NOMO-1 treated with dmso at 0.1 percent for 144 hours (cell line): Measurements from ENCODE around the gene FAM8A1.

ENCODE experiments used
- DNase-seq: peaks from one replicate; lab custom pipeline; 2025; ENCODE audit not compliant: unreplicated experiment; lab: John Stamatoyannopoulos, UW

FAM8A1 gene

GRCh38 chr6:17600527-17601385, 654 bp downstream of the FAM8A1 start:
- peak; percentile 26 for DNase-seq

- no peak for DNase-seq
Measured at GRCh38 chr6:17601386-17601703, 1.2 kb downstream of the FAM8A1 start.

DNA sequence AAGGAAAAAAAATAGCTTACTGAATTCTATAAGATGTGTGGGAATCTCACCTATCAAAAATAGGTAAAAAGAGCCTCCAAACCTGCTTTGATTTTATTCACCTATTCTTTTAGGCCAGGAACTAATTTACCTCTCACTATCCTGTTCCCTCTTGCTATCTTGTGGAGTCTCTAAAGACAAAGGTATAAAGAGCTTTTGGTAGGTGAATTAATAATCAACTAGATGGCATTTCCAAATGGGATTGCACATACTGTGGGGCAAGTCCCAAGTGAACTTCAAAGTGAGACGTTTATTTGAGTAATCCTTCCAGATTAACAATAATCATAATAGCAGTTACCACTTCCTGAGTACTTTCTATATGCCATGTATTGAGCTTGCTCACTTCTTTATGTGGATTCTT, 2.8 kb downstream of the FAM8A1 start:
- no peak for DNase-seq

DNA sequence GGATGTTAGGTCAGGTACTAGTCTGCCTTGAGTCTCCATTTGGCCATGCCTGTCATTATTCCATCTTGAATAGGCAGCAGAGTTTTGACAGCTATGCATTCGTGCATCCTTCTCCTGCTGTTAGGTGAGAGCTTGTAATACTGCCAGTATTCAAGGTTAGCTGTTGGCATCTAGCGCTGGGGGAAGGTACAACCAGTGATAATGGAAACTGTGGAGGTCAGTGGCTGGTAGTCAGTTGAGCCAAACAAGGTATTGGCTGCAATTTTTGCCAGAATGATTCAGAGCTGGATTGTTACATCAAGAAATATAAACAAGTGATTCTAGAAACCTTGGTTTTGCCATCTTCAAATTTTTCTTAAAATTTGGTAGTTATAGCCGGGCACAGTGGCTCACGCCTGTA, 6.5 kb downstream of the FAM8A1 start:
- DNase-seq = no peak

GRCh38 chr6:17610835-17611234, 10.7 kb downstream of the FAM8A1 start:
- DNase-seq = no peak

GRCh38 chr6:17612048-17612447, 11.9 kb downstream of the FAM8A1 start:
- no peak for DNase-seq

GRCh38 chr6:17615794-17616193, 15.7 kb downstream of the FAM8A1 start:
- no peak for DNase-seq

DNA sequence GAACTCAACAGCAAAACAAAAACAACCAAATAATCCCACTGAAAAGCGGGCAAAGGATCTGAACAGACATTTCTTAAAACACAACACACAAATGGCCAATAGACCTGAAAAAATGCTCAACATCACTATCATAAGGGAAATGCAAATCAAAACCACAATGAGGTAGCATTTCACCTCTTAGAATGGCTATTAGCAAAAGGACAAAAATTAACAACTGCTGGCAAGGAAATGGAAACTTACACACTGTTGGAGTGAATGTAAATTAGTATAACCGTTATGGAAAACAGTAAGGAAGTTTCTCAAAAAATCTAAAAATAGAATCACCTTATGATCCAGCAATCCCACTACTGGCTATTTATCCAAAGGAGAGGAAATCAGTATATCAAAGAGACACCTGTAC, 20.9 kb downstream of the FAM8A1 start:
- DNase-seq = no peak

DNA sequence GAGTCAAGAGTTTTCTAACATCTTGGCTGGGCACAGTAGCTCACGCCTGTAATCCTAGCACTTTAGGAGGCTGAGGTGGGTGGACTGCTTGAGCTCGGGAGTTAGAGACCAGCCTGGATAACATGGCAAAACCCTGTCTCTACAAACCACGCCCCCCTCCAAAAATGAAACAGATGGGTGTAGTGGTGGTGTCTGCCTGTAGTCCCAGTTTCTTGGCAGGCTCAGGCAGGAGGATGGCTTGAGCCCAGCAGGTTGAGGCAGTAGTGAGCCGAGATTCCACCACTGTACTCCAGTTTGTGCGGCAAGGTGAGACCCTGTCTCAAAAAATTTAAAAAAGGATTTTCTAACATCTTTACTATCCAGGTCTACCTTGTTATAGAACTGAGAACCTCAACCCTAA, 22.0 kb downstream of the FAM8A1 start:
- no peak for DNase-seq

DNA sequence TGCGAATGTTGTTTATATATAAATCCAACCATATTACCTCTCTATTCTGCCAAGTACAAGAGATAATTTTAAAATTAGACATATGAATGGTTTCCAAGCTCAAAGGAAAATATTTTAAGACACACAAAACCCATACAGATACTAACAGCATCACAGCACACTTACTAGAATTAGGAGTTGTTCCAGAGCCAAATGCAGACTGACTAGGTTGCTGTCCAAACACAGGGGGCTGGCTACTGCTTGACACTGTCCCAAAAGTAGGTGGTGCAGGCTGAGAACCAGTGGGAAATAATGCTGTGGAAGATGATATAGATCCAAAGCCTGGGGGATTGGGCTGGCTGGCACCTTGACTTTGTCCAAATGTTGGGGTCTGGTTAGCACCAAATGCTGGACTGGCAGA, 24.3 kb downstream of the FAM8A1 start:
- no peak for DNase-seq

- no peak for DNase-seq
Measured at GRCh38 chr6:17628873-17629272, 28.8 kb downstream of the FAM8A1 start.

- no peak for DNase-seq
Measured at GRCh38 chr6:17629824-17630510, 29.9 kb downstream of the FAM8A1 start.

- no peak for DNase-seq
Measured at GRCh38 chr6:17630511-17631073, 30.5 kb downstream of the FAM8A1 start.

DNA sequence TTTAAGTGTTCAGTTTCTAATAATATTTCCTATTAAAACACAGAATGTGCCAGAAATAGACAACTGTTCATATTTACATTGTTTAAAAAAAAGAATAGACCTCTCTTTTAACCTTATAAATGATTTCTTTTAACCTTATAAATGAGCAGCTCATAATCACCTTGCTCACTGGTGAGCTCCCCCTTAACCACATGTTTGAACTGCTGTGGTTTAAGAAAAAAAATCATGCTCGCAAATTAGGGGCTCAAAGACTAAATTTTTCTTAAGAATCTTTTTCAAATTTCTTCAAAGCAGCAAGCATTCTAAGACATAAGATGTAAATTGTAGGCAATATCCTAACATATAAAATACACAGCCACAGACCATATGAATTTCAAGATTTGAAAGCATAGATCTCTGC, 32.8 kb downstream of the FAM8A1 start:
- DNase-seq = no peak

DNA sequence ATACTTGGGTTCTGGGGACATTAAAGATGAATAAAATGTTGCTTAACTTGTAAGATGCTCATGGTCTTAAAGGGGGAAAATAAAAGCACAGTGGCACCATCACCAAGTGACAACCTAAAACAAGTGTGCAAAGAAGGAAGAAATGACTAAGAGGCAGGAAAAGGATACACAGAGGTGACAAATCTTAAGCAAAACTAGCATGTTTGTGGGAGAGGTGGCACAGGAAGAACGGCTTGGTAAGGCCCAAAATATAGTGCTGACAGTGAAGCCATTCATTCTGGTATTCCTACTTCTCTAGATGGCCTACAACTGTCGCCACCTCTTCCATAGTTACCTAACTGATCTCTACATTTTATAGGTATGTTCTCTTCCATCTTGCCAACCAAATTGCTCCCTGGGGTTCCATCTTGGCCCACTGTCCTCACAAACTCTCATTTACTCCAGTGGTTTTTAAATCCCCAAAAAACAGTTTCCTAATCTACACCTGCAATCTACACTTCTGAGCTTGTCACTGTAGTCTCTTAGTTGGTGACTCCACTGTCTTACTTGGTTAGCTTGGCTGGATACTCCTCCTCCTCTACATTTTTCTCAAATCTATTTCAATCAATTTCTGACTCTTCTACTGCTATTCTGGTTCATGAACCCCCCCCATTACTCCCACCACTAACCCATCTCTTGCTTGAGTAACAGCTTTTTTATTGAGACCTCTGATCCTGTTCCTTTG, 33.5 kb downstream of the FAM8A1 start:
- DNase-seq = no peak

GRCh38 chr6:17635568-17635967, 35.5 kb downstream of the FAM8A1 start:
- no peak for DNase-seq

DNA sequence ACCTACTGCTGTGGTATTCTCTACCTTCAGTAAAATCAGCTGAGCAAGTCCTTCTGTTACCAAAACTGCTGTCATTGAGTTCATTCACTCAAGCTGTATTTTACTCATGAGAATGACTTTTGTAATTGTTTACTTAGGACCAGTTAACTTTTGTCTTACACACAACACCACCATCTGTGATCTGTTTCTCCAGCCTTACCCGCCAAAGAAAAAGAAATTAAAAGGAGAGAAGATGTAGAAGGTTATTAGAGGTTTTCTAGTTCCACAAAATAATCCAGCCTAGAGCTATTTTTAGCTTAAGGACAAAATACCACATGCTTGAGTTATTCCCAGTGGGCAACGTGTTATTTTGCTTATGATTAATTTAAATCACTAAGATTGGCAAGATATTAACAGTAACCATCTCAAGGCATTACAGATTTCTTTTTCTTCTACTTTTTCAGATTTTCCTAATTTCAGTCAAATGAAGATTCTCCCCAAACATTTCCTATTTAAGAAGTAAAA, 38.2 kb downstream of the FAM8A1 start:
- DNase-seq = no peak

- no peak for DNase-seq
Measured at GRCh38 chr6:17640477-17640917, 40.4 kb downstream of the FAM8A1 start.

- DNase-seq = no peak
Measured at GRCh38 chr6:17648745-17649144, 48.6 kb downstream of the FAM8A1 start.

DNA sequence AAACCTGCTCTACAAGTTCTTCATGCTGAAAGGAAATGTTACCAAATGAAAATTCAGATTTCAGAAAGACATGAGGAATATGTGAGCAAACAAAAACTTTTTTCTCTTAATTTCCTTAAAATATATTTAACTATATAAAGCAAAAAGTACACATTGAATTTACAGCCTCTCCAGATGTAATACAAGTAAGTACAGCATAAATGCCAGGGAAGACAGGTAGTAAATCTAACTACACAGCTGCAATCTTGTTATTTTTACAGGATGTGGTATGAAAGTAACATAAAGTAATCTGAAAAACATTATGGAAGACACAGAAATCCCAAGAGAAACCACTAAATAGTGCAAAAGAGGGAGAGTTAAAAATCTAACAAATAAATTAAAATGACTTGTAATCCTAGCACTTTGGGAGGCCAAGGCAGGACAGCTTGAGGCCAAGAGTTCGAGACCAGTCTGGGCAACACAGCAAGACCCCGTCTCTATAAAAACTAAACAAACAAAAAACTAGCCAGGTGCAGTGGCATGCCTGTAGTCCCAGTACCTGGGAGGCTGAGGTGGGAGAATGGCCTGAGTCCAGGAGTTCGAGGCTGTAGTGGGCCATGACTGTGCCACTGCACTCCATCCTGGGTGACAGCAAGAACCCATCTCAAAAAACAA, 50.7 kb downstream of the FAM8A1 start:
- DNase-seq = no peak
